ENCODE data around the gene TSEN2.
"Not testable (repeated sequence)": the region's sequence is repeated elsewhere in the genome, so short reads cannot be mapped to it uniquely, and the experiment has no call there.

TSEN2 gene

GRCh38 chr3:12484198-12484982, at the start of gene TSEN2:
Gene TSEN2 (plus strand): TSS chr3:12484480. CDS start chr3:12489801, 5,321 bp downstream.
- peak; percentile 94 for DNase-seq

GRCh38 chr3:12436514-12437220, 47.6 kb upstream of the TSEN2 start:
- DNase-seq = no peak

GRCh38 chr3:12437221-12437605, 47.1 kb upstream of the TSEN2 start:
- no peak for DNase-seq

GRCh38 chr3:12437861-12438260, 46.4 kb upstream of the TSEN2 start:
- no peak for DNase-seq

GRCh38 chr3:12438318-12438717, 46.0 kb upstream of the TSEN2 start:
- DNase-seq = no peak

- DNase-seq = no peak
Measured at GRCh38 chr3:12439161-12439940, 44.9 kb upstream of the TSEN2 start.

- no peak for DNase-seq
Measured at GRCh38 chr3:12440927-12441714, 43.2 kb upstream of the TSEN2 start.

- no peak for DNase-seq
Measured at GRCh38 chr3:12442654-12443501, 41.4 kb upstream of the TSEN2 start.

GRCh38 chr3:12443781-12444522, 40.3 kb upstream of the TSEN2 start:
- DNase-seq = no peak

- no peak for DNase-seq
Measured at GRCh38 chr3:12444582-12445471, 39.5 kb upstream of the TSEN2 start.

GRCh38 chr3:12445523-12446240, 38.6 kb upstream of the TSEN2 start:
- no peak for DNase-seq

GRCh38 chr3:12446298-12446697, 38.0 kb upstream of the TSEN2 start:
- DNase-seq = no peak

GRCh38 chr3:12447075-12447474, 37.2 kb upstream of the TSEN2 start:
- DNase-seq = no peak

- not testable (repeated sequence) for DNase-seq
Measured at GRCh38 chr3:12448404-12449202, 35.7 kb upstream of the TSEN2 start.

GRCh38 chr3:12449889-12450682, 34.2 kb upstream of the TSEN2 start:
- no peak for DNase-seq

- DNase-seq = no peak
Measured at GRCh38 chr3:12451481-12451880, 32.8 kb upstream of the TSEN2 start.

GRCh38 chr3:12451960-12452359, 32.3 kb upstream of the TSEN2 start:
- no peak for DNase-seq
